ENCODE measurements around the gene CABLES1.
"Not testable (repeated sequence)": the region's sequence is repeated elsewhere in the genome, so short reads cannot be mapped to it uniquely, and the experiment has no call there.

CABLES1 gene

DNA sequence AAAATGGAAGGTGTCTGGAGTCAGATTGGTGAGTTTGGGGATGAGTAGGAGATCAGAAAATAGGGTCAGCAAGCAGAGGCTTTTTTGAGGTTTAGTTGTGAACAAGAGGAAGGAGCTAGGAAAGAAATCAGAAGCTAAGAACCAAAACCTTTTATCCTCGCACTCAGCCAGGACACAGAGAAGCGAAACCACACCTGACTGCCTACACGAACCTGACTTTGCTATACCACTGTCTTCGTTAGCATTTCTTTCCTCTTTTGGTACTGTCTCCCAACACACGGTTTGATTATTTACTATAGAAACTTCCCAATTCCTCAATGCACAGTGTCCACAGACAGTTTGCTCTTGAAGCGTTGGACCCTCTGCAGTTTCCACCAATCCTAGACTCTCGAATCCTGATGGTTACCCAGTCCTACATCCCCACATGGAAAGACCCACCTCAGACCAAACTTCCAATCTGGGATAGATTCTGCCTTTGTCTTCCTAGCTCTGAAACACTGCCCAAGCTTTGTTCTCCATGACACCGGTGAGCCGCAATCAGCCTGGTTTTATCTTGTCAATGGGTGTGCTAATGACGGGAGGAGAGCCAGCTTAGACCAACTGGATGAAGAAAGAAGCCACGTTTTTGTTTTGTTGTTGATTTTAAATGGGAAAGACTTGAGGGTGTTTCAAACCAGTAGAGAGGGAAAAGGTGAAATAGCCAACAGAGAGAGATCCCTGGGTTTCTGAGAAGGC, 137.4 kb downstream of the CABLES1 start:
- no peak for DNase-seq

- no peak for DNase-seq
These were observed 138.2 kb downstream of the CABLES1 start for GRCh38 chr18:23273443-23273966.

DNA sequence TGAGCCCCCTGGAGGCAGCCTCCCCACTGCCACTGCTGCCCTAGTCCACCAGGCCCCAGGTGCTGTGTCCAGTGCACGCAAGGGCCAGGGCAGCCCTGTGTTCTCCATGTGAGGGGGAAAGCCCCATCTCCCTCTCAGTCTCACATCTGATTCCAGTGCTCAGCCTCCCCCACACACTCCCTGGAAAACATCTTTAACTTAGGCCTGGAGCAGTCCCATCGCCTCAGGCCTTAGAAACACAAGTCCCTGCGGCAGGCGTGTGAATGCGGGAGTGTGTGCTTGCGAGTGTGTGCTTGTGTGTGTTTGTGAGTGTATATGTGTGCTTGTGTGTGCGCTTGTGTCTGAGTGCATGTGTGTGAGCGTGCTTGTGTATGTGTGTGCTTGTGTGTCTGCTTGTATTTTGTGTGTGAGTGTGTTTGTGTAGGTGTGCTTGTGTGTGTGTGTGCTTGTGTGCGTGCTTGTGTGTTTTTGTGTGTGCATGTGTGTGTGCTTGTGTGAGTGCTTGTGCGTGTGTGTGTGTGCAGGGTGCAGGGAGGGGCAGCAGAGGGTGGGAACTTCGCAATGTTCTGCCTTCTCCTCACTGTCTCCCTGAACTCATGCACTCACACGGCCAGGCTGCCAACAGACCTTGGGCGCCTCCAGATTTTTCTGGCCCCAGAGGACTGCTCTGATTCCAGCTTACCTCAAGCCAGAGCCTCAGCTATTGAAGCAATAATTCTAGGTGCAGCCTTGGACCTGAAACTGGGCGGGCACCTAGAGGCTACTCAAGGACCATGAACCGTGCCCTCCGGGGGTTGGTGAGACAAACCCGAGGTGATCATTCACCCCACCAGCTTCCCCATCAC, 139.6 kb downstream of the CABLES1 start:
- no peak for DNase-seq

DNA sequence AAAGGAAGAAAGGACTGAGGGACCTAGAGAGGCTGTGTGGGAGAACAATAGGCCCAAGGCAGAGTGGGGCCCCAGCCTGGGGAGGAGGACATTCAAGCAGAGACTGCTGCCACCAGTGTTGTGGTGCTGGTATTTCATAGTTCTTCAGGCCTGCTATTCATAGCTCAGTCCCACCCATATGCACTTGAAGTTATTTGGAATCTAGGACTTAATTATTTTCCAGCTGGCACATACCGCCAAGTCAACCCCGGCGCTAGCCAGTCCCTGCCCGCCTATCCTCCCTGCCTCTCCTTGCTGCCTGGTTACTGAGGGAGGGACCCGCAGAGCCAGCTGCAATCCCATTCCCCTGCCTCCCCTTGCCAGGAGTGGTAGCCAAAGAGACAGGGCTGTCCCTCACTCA, 141.2 kb downstream of the CABLES1 start:
- DNase-seq: no peak

DNA sequence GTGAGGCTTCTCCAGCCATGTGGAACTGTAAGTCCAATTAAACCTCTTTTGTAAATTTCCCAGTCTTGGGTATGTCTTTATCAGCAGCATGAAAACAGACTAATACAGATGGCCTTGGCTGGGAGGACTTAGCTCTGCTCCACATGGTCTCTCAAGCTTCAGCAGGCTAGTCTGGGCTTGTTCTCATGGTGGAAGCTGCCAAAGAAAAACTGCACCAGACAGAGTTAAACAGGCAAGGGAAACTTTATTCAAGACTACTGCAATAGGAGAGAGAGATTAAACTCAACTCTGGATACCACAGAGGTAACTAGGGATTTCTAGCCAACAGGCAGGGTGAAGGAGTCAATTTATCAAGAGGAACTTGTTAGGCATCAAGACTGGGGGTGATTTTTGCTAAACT, 142.1 kb downstream of the CABLES1 start:
- DNase-seq: no peak

- DNase-seq: no peak
These were observed 144.6 kb downstream of the CABLES1 start for GRCh38 chr18:23279931-23280330.

- DNase-seq: no peak
These were observed 145.6 kb downstream of the CABLES1 start for GRCh38 chr18:23280844-23281243.

DNA sequence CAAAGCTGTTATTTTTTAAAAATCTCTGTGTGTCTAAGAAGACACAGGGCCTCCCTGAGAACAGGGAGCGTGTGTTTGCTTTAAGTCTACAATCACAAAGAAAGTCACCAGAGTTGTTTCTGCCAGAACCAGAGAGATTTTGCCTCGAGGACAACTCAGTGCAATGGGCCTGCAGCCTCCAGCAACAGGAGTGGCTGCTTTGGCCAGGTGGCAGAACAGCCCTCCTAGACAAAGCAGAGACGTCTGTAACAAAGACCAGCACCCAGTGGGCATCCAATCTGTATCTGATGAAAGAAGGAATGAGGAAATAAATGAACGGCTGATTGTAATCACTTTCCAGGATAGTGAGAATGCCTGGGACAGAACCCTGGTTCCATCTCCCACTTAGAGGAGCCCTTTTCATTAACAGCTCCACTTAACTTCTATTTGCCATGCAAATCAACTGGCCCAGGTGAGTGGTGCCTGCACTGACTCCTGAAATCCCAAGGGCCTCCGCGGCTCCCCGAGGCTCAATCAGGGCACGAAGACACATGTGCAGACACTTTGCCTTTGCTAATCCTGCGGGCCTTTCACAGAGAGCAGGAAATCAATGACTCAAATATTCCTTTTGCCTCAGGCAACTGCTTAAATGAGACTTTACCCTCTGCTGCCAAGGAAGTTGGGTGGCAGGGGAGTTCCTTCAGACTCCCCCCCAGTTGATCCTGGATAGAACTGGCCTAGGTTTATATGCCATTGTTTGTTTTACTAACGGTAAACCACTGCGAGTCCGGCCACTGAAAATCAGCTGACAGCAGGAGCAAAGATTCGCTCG, 146.5 kb downstream of the CABLES1 start:
- DNase-seq: no peak

DNA sequence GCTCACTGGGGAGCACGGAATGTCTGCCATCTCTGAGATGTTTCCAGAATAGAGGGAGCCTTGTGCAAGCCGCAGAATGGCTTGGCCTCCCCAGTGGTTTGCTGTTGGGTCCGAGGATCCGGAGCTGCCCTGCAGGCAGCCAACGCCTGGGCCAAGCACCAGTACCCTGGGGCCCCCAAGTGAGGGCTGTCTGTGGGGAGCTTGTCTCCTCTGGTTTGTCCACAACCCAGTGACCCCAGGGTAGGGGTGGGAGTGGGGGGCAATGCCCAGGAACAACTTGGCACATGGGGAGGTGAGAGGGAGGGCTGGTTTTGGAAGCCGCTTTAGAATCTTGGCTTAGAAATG, 147.1 kb downstream of the CABLES1 start:
- DNase-seq: no peak

DNA sequence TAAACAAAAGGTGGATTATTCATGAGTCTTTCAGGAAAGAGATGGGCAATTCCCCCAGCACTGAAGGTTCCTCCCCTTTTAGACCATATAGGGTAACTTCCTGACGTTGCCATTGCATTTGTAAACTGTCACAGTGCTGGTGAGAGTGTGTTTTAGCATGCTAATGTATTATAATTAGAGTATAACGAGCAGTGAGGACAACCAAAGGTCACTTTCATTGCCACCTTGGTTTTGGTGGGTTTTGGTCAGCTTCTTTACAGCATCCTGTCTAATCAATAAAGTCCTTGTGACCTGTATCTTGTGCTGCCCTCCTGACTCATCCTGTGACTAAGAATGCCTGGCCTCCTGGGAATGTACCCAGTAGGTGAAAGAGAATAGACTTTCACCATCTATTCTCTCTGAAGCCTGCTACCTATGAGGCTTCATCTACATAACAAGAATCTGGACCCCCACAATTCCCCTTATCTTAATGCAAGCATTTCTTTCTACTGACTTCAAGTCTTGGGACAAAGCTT, 148.7 kb downstream of the CABLES1 start:
- no peak for DNase-seq

DNA sequence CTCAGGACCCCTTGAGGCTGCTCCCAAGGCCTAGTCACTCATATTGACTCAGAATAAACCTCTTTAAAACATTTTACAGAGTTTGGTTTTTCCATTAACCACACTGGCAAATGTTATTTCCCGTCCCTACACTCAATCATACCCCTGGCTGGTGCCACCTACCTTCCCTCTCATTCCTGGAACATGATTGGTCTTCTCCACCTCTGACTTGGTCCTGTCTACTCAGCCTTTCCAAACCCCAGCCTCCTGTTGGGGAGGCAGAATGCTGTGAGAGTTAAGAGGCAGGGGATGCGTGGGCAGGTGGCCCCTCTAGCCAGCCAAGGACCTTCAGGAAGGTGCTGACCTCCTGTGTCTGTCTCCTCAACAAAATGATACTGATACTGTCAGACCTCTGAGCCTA, 149.3 kb downstream of the CABLES1 start:
- DNase-seq: no peak

DNA sequence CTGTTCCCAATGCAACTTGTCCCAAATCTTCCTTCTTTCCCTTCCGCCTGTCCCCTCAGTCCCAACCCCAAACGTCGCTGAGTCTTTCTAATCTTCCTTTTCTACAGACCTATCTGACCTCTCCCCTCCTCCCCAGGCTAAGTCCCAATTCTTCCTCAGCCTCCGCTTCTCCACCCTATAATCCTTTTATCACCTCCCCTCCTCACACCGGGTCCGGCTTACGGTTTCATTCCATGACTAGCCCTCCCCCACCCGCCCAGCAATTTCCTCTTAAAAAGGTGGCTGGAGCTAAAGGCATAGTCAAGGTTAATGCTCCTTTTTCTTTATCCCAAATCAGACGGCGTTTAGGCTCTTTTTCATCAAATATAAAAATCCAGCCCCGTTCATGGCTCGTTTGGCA, 150.3 kb downstream of the CABLES1 start:
- DNase-seq: not testable (repeated sequence)

DNA sequence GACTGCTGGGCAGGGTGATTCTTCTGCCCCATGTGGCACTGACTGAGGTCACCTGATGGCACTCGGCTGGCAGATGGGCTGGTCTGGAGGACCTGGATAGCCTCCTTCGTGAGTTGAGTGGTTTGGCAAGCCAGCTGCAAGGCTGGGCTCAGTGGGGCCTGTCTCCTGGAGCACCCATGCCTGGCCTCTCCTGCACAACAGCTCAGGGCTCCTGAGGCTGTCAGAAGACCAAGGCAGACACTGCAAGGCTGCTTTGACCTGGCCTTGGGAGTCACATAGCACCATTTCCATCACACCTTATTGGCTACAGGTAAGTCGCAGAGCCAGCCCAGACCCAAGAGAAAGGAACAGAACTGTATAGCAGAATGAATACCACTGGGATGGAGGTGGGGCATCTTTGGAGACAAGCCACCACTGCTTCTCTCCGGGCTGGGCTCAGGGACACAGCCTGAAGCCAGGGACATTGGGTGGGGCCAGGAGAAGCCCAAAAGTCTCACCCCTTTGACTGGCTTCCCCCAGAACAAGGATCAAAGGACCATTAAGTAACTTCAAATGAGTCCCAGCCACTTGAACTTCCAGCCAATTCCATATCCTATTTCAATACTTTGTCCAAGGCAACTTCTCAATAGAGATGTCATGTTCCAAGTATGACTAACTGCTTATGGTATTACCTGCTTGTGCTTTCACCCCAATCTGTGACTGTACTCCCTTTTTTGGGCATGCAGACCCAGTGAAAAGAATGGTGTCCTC, 156.3 kb downstream of the CABLES1 start:
- DNase-seq: no peak

DNA sequence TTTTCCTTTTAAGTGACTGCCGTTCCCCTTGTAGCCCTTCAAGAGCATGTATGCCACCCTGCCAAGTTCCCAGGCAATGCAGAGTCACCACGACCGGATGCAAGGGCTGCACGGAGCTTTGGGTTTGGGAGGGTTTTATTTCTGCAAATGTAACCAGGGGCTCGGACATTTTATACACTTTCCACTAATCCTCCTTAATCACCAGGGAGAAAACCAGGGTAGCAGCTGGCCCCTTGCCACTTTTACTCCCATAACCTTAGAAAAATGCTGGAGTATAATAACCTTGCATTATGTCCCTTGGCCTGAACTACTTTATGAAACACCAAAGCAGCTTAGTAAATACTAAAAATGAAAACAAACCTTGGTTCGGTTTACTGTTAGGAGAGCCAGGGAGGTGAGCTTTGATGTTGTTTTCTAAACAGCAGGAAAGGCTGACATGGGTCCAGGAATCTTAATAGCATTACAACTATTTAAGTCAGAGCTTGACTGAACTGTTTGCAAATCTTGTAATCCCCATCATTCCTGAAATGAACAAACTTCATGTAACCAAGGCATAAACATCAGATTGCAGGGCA, 165.0 kb downstream of the CABLES1 start:
- DNase-seq: no peak

GRCh38 chr18:23301972-23302371, 166.7 kb downstream of the CABLES1 start:
- no peak for DNase-seq

DNA sequence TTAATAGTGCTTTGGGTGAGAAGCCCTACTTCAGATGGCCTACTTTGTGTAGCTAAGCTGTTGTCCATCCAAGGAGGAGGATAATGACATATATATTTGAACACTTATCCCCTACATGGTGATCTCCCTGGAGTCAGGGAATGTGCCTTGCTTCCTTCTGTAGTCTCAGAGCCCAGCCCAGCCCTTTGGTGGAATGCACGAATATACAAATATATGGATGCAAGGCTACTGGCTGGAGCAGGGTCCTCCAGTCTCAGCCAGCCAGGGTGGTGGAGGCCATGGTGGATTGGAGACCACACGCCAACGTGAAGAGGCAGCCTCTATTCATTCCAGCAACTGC, 167.2 kb downstream of the CABLES1 start:
- no peak for DNase-seq

GRCh38 chr18:23302851-23303527, 167.7 kb downstream of the CABLES1 start:
- no peak for DNase-seq

DNA sequence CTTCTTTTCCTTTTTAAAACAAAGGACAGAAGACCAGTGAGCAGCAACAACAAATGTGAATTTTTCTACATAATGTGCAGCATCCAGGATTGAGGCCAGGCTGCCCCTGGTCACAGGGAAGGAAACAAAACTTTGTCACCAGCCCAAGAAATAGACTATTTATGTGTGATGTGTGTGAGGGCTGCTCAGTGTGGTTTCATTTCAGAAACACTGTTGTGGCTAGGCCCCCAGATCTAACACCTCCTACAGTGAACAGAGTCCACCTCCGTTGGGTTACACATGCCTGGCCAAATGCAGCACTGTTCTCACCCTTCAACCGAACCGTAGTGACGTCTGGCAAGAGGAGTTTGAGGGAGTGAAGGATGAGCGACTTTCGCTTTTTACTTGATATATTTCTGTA, 171.5 kb downstream of the CABLES1 start:
- no peak for DNase-seq

- DNase-seq: no peak
These were observed 172.4 kb downstream of the CABLES1 start for GRCh38 chr18:23307567-23308295.

Data from activated CD4-positive, alpha-beta T cell treated with anti-CD3 and anti-CD28 coated beads for 4 hours (primary cell).